Activated CD8-positive, alpha-beta memory T cell treated with anti-CD3 and anti-CD28 coated beads for 48 hours (primary cell): ENCODE measurements around the gene EPS8L3.
"Not testable (repeated sequence)": the region's sequence is repeated elsewhere in the genome, so short reads cannot be mapped to it uniquely, and the experiment has no call there.

Source experiments
- DNase-seq, 3 experiments: peaks; one replicate each; pipeline ENCODE4 v3.0.0-alpha.2; 2020; ENCODE audit warnings: low read depth in 2 of 3, low spot score in 2 of 3

The EPS8L3 gene

GRCh38 chr1:109711593-109712320 is 52.0 kb downstream of the EPS8L3 start, which contains the start of gene GSTM5:
TSS of gene GSTM5 (plus strand) at chr1:109712251. CDS start at chr1:109712313, 62 bp downstream.
- DNase-seq = not testable (repeated sequence)

GRCh38 chr1:109709822-109710221 is 53.9 kb downstream of the EPS8L3 start:
- DNase-seq = not testable (repeated sequence)

- not testable (repeated sequence) for DNase-seq
These were observed 54.8 kb downstream of the EPS8L3 start for GRCh38 chr1:109708949-109709348.

GRCh38 chr1:109705411-109705810 is 58.3 kb downstream of the EPS8L3 start:
- DNase-seq = no peak

- DNase-seq = no peak
These were observed 59.5 kb downstream of the EPS8L3 start for GRCh38 chr1:109704173-109704572.

- not testable (repeated sequence) for DNase-seq
These were observed 60.8 kb downstream of the EPS8L3 start for GRCh38 chr1:109702940-109703339.
